HEK293 (cell line): Measurements from ENCODE around the gene ATXN2.

Experiments used
- CTCF ChIA-PET: fragments of 350-600 bp; formaldehyde crosslinking; extraction: SDS; loops from one replicate; lab custom pipeline; 2021; ENCODE audit warnings: antibody characterized with exemption; lab: Yijun Ruan, JAX
- POLR2A ChIA-PET: fragments of 300-600 bp; formaldehyde crosslinking; extraction: SDS; loops from one replicate; lab custom pipeline; 2020; ENCODE audit warnings: antibody characterized with exemption, inconsistent platforms; lab: Yijun Ruan, JAX
- H3K27ac ChIP-seq: fragments of 200-500 bp; sonication (Bioruptor generic); 2 replicates; pipeline ENCODE4 v1.5.1; 2014; ENCODE audit warnings: low read depth, low read length, control low read depth, inconsistent platforms; ENCODE audit errors: extremely low read depth
- H3K36me3 ChIP-seq, 2 experiments: fragments of 200-500 bp in 1 of 2; sonication (Bioruptor generic) in 1 of 2; 1 replicate in 1 of 2; 2 replicates in 1 of 2; pipeline ENCODE4 v1.5.1; 2014 to 2017; ENCODE audit warnings: inconsistent platforms in 2 of 2, low read length in 2 of 2; ENCODE audit not compliant: control insufficient read depth in 2 of 2, insufficient read depth in 1 of 2
- H3K4me1 ChIP-seq: fragments of 200-500 bp; sonication (Bioruptor generic); 2 replicates; pipeline ENCODE4 v1.5.1; 2014; ENCODE audit warnings: mild to moderate bottlenecking, low read length, inconsistent platforms; ENCODE audit not compliant: control insufficient read depth, insufficient read depth
- H3K4me3 ChIP-seq: 2 replicates; pipeline ENCODE4 v1.5.1; 2011; ENCODE audit warnings: low read depth, mild to moderate bottlenecking, control low read depth, low read length, moderate library complexity
- H3K9me3 ChIP-seq: fragments of 200-500 bp; sonication (Bioruptor generic); 2 replicates; pipeline ENCODE4 v1.5.1; 2014; ENCODE audit warnings: low read depth, low read length, inconsistent platforms; ENCODE audit not compliant: control insufficient read depth, insufficient read depth
- BCL6B ChIP-seq: fragments of 450-650 bp; formaldehyde crosslinking; IDR thresholded peaks from 2 replicates; pipeline ENCODE4 v1.5.1; 2017; ENCODE audit warnings: missing biosample characterization, missing genetic modification characterization
- GLI4 ChIP-seq: fragments of 450-650 bp; formaldehyde crosslinking; IDR thresholded peaks from 2 replicates; pipeline ENCODE4 v1.5.1; 2016; ENCODE audit warnings: missing biosample characterization, missing genetic modification characterization
- REST ChIP-seq: fragments of 450-650 bp; formaldehyde crosslinking; IDR thresholded peaks from 2 replicates; pipeline ENCODE4 v1.5.1; 2016; ENCODE audit warnings: missing biosample characterization, missing genetic modification characterization
- SCRT1 ChIP-seq: fragments of 450-650 bp; formaldehyde crosslinking; IDR thresholded peaks from 2 replicates; pipeline ENCODE4 v1.5.1; 2016; ENCODE audit warnings: missing biosample characterization, missing genetic modification characterization, borderline replicate concordance
- ZFP3 ChIP-seq: fragments of 450-650 bp; formaldehyde crosslinking; IDR thresholded peaks from 2 replicates; pipeline ENCODE4 v1.5.1; 2016; ENCODE audit warnings: low read depth, missing biosample characterization, missing genetic modification characterization
- ZNF10 ChIP-seq: fragments of 450-650 bp; formaldehyde crosslinking; IDR thresholded peaks from 2 replicates; pipeline ENCODE4 v1.5.1; 2017; ENCODE audit warnings: missing biosample characterization, missing genetic modification characterization
- ZNF302 ChIP-seq: fragments of 450-650 bp; formaldehyde crosslinking; IDR thresholded peaks from 2 replicates; pipeline ENCODE4 v1.5.1; 2016; ENCODE audit warnings: missing biosample characterization, missing genetic modification characterization, low read depth
- ZNF354C ChIP-seq: fragments of 450-650 bp; formaldehyde crosslinking; IDR thresholded peaks from 2 replicates; pipeline ENCODE4 v1.5.1; 2016; ENCODE audit warnings: missing biosample characterization, missing genetic modification characterization, low read depth, borderline replicate concordance
- ZNF394 ChIP-seq: fragments of 450-650 bp; formaldehyde crosslinking; IDR thresholded peaks from 2 replicates; pipeline ENCODE4 v1.5.1; 2016; ENCODE audit warnings: missing biosample characterization, missing genetic modification characterization, mild to moderate bottlenecking, moderate library complexity, borderline replicate concordance
- ZNF423 ChIP-seq: fragments of 450-650 bp; formaldehyde crosslinking; IDR thresholded peaks from 2 replicates; pipeline ENCODE4 v1.5.1; 2016; ENCODE audit warnings: missing biosample characterization, missing genetic modification characterization
- ZNF560 ChIP-seq: fragments of 450-650 bp; formaldehyde crosslinking; IDR thresholded peaks from 2 replicates; pipeline ENCODE4 v1.5.1; 2017; ENCODE audit warnings: missing biosample characterization, missing genetic modification characterization, borderline replicate concordance
- ZNF585B ChIP-seq: fragments of 450-650 bp; formaldehyde crosslinking; IDR thresholded peaks from 2 replicates; pipeline ENCODE4 v1.5.1; 2016; ENCODE audit warnings: missing biosample characterization, missing genetic modification characterization
- ZNF610 ChIP-seq: fragments of 450-650 bp; formaldehyde crosslinking; IDR thresholded peaks from 2 replicates; pipeline ENCODE4 v1.5.1; 2016; ENCODE audit warnings: missing biosample characterization, missing genetic modification characterization, borderline replicate concordance
- ZNF629 ChIP-seq: fragments of 450-650 bp; formaldehyde crosslinking; IDR thresholded peaks from 2 replicates; pipeline ENCODE4 v1.5.1; 2017; ENCODE audit warnings: missing biosample characterization, missing genetic modification characterization
- ZNF76 ChIP-seq: fragments of 450-650 bp; formaldehyde crosslinking; IDR thresholded peaks from 2 replicates; pipeline ENCODE4; 2016; ENCODE audit warnings: low read depth, missing biosample characterization, missing genetic modification characterization, borderline replicate concordance
- TF ChIP-seq, protein P1 (sequence below): sonication (generic); formaldehyde crosslinking; IDR thresholded peaks from 2 replicates; pipeline ENCODE4 v1.8.1; 2022; ENCODE audit warnings: mild to moderate bottlenecking, moderate library complexity, missing genetic modification reagents
- TF ChIP-seq, protein P2 (sequence below): fragments of 450-650 bp; formaldehyde crosslinking; IDR thresholded peaks from 2 replicates; pipeline ENCODE4 v1.5.1; 2016; ENCODE audit warnings: missing biosample characterization, missing genetic modification characterization
- TF ChIP-seq, protein P3 (sequence below): fragments of 450-650 bp; formaldehyde crosslinking; IDR thresholded peaks from 2 replicates; pipeline ENCODE4 v1.5.0; 2017; ENCODE audit warnings: missing biosample characterization, missing genetic modification characterization, borderline replicate concordance
- TF ChIP-seq, protein P4 (sequence below): fragments of 450-650 bp; formaldehyde crosslinking; IDR thresholded peaks from 2 replicates; pipeline ENCODE4 v1.5.1; 2016; ENCODE audit warnings: missing biosample characterization, missing genetic modification characterization, borderline replicate concordance
- TF ChIP-seq, protein P5 (sequence below): fragments of 450-650 bp; formaldehyde crosslinking; IDR thresholded peaks from 2 replicates; pipeline ENCODE4 v1.5.1; 2016; ENCODE audit warnings: missing biosample characterization, missing genetic modification characterization

Gene ATXN2

GRCh38 chr12:111488798-111489197, 110.3 kb downstream of the ATXN2 start (continued):
- TF ChIP-seq REST (tag by site-specific recombination) (no peak), ZFP3 (no peak), ZNF302 (tag by site-specific recombination) (no peak), ZNF560 (no peak)
- TF ChIP-seq, protein P1, sequence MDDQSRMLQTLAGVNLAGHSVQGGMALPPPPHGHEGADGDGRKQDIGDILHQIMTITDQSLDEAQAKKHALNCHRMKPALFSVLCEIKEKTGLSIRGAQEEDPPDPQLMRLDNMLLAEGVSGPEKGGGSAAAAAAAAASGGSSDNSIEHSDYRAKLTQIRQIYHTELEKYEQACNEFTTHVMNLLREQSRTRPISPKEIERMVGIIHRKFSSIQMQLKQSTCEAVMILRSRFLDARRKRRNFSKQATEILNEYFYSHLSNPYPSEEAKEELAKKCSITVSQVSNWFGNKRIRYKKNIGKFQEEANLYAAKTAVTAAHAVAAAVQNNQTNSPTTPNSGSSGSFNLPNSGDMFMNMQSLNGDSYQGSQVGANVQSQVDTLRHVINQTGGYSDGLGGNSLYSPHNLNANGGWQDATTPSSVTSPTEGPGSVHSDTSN (CRISPR knock-in tag), result no peak
- TF ChIP-seq, protein P2, sequence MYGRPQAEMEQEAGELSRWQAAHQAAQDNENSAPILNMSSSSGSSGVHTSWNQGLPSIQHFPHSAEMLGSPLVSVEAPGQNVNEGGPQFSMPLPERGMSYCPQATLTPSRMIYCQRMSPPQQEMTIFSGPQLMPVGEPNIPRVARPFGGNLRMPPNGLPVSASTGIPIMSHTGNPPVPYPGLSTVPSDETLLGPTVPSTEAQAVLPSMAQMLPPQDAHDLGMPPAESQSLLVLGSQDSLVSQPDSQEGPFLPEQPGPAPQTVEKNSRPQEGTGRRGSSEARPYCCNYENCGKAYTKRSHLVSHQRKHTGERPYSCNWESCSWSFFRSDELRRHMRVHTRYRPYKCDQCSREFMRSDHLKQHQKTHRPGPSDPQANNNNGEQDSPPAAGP, result no peak
- TF ChIP-seq, protein P3, sequence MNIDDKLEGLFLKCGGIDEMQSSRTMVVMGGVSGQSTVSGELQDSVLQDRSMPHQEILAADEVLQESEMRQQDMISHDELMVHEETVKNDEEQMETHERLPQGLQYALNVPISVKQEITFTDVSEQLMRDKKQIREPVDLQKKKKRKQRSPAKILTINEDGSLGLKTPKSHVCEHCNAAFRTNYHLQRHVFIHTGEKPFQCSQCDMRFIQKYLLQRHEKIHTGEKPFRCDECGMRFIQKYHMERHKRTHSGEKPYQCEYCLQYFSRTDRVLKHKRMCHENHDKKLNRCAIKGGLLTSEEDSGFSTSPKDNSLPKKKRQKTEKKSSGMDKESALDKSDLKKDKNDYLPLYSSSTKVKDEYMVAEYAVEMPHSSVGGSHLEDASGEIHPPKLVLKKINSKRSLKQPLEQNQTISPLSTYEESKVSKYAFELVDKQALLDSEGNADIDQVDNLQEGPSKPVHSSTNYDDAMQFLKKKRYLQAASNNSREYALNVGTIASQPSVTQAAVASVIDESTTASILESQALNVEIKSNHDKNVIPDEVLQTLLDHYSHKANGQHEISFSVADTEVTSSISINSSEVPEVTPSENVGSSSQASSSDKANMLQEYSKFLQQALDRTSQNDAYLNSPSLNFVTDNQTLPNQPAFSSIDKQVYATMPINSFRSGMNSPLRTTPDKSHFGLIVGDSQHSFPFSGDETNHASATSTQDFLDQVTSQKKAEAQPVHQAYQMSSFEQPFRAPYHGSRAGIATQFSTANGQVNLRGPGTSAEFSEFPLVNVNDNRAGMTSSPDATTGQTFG (tag by site-specific recombination), result no peak
- TF ChIP-seq, protein P4, sequence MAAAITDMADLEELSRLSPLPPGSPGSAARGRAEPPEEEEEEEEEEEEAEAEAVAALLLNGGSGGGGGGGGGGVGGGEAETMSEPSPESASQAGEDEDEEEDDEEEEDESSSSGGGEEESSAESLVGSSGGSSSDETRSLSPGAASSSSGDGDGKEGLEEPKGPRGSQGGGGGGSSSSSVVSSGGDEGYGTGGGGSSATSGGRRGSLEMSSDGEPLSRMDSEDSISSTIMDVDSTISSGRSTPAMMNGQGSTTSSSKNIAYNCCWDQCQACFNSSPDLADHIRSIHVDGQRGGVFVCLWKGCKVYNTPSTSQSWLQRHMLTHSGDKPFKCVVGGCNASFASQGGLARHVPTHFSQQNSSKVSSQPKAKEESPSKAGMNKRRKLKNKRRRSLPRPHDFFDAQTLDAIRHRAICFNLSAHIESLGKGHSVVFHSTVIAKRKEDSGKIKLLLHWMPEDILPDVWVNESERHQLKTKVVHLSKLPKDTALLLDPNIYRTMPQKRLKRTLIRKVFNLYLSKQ, result no peak

DNA sequence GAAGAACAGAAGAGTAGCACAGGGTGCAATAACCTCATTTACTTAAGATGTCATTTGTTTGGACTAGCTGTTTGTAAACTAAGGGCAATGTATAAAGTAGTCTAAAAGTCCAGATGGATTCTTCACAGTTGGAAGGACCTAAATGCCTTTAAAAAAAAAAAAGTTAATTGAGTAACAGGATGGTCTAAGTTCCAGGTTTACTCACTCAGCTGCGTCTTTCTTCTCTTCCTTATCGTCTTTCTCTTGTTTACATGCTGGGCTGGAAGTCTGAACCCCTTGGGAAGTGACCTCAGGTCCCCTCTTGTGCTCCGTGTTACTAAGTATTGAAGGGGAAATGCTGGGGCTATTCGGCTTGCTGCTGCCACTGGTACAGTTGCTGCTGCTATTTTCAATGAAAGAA, 110.8 kb downstream of the ATXN2 start:
- POLR2A ChIA-PET, result no interaction called here
- H3K4me1 ChIP-seq, result no peaks in the 10 kb centered on the region

More for the DNA sequence above, 110.8 kb downstream of the ATXN2 start:
- Histone ChIP-seq H3K27ac (no peak overlapping the region), H3K36me3 (peaks cover 76 to 79% of the 10 kb centered on the region in 2 experiments), H3K9me3 (no peaks in the 10 kb centered on the region), H3K4me3 (no peak overlapping the region)
- CTCF ChIA-PET, result interaction anchor here (1.0 kb wide), 1 partner anchor 92 kb away, joined by 5 read pairs; no protein-coding TSS in a partner anchor
- no peak for TF ChIP-seq ZNF10 (tag by site-specific recombination)
- TF ChIP-seq ZNF394 (tag by site-specific recombination), result no peak
- TF ChIP-seq ZNF610 (tag by site-specific recombination), result no peak
- no peak for TF ChIP-seq ZNF76 (tag by site-specific recombination)
- no peak for TF ChIP-seq ZNF354C
- TF ChIP-seq, protein P2, result no peak
- TF ChIP-seq GLI4, result no peak
- no peak for TF ChIP-seq ZNF629 (tag by site-specific recombination)
- no peak for TF ChIP-seq ZNF585B (tag by site-specific recombination)
- TF ChIP-seq ZNF423 (tag by site-specific recombination), result no peak
- TF ChIP-seq SCRT1, result no peak
- no peak for TF ChIP-seq BCL6B (tag by site-specific recombination)
- TF ChIP-seq, protein P5, sequence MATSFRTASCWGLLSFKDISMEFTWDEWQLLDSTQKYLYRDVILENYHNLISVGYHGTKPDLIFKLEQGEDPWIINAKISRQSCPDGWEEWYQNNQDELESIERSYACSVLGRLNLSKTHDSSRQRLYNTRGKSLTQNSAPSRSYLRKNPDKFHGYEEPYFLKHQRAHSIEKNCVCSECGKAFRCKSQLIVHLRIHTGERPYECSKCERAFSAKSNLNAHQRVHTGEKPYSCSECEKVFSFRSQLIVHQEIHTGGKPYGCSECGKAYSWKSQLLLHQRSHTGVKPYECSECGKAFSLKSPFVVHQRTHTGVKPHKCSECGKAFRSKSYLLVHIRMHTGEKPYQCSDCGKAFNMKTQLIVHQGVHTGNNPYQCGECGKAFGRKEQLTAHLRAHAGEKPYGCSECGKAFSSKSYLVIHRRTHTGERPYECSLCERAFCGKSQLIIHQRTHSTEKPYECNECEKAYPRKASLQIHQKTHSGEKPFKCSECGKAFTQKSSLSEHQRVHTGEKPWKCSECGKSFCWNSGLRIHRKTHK (tag by site-specific recombination), result no peak
